ENCODE results near the gene ZNF236.

DNA sequence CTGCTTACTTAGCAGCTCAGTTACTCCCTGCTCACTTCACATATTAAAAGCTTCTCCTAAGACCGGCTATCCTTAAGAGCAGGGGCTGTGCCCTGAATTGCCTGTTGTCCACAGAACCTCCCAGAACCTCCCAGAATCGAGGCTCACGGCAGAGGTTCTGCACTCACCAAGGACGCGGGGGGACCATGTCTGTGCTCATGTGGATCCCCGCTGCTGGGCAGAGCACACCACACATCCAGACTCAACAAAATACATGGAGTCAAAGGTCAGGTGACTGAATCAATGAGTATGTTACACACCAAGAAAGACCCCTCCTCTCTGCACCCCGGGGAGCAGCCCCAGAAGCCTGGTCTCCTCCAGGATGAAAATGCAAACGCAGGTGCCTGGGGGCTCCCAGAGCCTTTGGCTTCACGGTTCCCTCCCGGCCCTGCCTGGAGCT lies 161.3 kb downstream of the ZNF236 start:
- TF ChIP-seq ZNF274 (CRISPR knock-in tag; IDR thresholded peaks at IDR 0.05): no peak
- TF ChIP-seq PTBP1 (IDR thresholded peaks at IDR 0.05; ENCODE audit: low read depth, low read length, poor library complexity, severe bottlenecking): no peak
- no peak for TF ChIP-seq ETV6 (CRISPR knock-in tag; conservative IDR thresholded peaks at IDR 0.05)
- TF ChIP-seq PHB2 (IDR thresholded peaks at IDR 0.05; ENCODE audit: partially characterized antibody): no peak
- TF ChIP-seq, protein P1, sequence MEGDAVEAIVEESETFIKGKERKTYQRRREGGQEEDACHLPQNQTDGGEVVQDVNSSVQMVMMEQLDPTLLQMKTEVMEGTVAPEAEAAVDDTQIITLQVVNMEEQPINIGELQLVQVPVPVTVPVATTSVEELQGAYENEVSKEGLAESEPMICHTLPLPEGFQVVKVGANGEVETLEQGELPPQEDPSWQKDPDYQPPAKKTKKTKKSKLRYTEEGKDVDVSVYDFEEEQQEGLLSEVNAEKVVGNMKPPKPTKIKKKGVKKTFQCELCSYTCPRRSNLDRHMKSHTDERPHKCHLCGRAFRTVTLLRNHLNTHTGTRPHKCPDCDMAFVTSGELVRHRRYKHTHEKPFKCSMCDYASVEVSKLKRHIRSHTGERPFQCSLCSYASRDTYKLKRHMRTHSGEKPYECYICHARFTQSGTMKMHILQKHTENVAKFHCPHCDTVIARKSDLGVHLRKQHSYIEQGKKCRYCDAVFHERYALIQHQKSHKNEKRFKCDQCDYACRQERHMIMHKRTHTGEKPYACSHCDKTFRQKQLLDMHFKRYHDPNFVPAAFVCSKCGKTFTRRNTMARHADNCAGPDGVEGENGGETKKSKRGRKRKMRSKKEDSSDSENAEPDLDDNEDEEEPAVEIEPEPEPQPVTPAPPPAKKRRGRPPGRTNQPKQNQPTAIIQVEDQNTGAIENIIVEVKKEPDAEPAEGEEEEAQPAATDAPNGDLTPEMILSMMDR (CRISPR knock-in tag; IDR thresholded peaks at IDR 0.05): no peak
- TF ChIP-seq, protein P2, sequence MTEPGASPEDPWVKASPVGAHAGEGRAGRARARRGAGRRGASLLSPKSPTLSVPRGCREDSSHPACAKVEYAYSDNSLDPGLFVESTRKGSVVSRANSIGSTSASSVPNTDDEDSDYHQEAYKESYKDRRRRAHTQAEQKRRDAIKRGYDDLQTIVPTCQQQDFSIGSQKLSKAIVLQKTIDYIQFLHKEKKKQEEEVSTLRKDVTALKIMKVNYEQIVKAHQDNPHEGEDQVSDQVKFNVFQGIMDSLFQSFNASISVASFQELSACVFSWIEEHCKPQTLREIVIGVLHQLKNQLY (CRISPR knock-in tag; IDR thresholded peaks at IDR 0.05): no peak
